IMR-90 (cell line): ENCODE results near the gene LAMA2. TPM values are rescaled to one million over a fixed set of nuclear protein-coding genes. Genes with fewer than 3 reads are reported as not detected.

Experiments used
- ATAC-seq: fragments of 200-7000 bp; cut with Tn5 transposase; 2 replicates; pipeline ENCODE4 v1.9.1; 2020; ENCODE audit warnings: low read depth, mild to moderate bottlenecking, moderate library complexity
- BruUV-seq: library from RNA; stranded (reverse); fragments of 400-500 nt; replicated peaks from 2 replicates; lab custom pipeline; 2021; lab: Mats Ljungman, UMichigan
- CTCF ChIA-PET: fragments of 300-600 bp; formaldehyde crosslinking; extraction: SDS; loops from one replicate; lab custom pipeline; 2021; ENCODE audit warnings: antibody characterized with exemption; lab: Yijun Ruan, JAX
- POLR2A ChIA-PET: fragments of 300-600 bp; sonication (Branson Sonifier 250); formaldehyde crosslinking; loops from one replicate; lab custom pipeline; 2022; ENCODE audit warnings: antibody characterized with exemption; ENCODE audit not compliant: unreplicated experiment; lab: Charles Lee
- DNase-seq: peaks from one replicate; pipeline ENCODE4 v3.0.0; 2013
- H2AFZ ChIP-seq: replicated peaks from 2 replicates; pipeline ENCODE3; 2013; ENCODE audit warnings: low read length, mild to moderate bottlenecking; ENCODE audit not compliant: poor library complexity
- H2AK5ac ChIP-seq: 2 replicates; pipeline ENCODE4 v1.6.1; 2013; ENCODE audit warnings: low read depth, low read length, inconsistent platforms
- H2AK9ac ChIP-seq: replicated peaks from 2 replicates; pipeline ENCODE3; 2013; ENCODE audit warnings: mild to moderate bottlenecking, low read depth, low read length, moderate library complexity; ENCODE audit not compliant: poor library complexity
- H2BK120ac ChIP-seq: 2 replicates; pipeline ENCODE4 v1.6.1; 2013; ENCODE audit warnings: low read depth, low read length, inconsistent platforms
- H2BK15ac ChIP-seq: 3 replicates; pipeline ENCODE4 v1.6.1; 2013; ENCODE audit warnings: low read depth, low read length, inconsistent platforms
- H2BK20ac ChIP-seq: 2 replicates; pipeline ENCODE4 v1.6.1; 2013; ENCODE audit warnings: low read depth, mild to moderate bottlenecking, inconsistent platforms, low read length, moderate library complexity
- H2BK5ac ChIP-seq: 2 replicates; pipeline ENCODE4 v1.6.1; 2013; ENCODE audit warnings: mild to moderate bottlenecking, low read depth, low read length, inconsistent platforms; ENCODE audit not compliant: poor library complexity, severe bottlenecking
- H3K14ac ChIP-seq: replicated peaks from 2 replicates; pipeline ENCODE4 v1.6.1; 2013; ENCODE audit warnings: low read depth, low read length, inconsistent platforms
- H3K18ac ChIP-seq: 2 replicates; pipeline ENCODE4 v1.6.1; 2013; ENCODE audit warnings: low read depth, low read length, control low read depth
- H3K23ac ChIP-seq: 2 replicates; pipeline ENCODE4 v1.6.1; 2013; ENCODE audit warnings: low read depth, low read length, inconsistent platforms
- H3K27ac ChIP-seq: 2 replicates; pipeline ENCODE4 v1.5.1; 2013; ENCODE audit warnings: mild to moderate bottlenecking, control low read depth, low read length; ENCODE audit not compliant: insufficient read depth
- H3K27me3 ChIP-seq: 2 replicates; pipeline ENCODE4 v1.6.1; 2013; ENCODE audit warnings: low read length; ENCODE audit not compliant: control insufficient read depth, insufficient read depth
- H3K36me3 ChIP-seq: 2 replicates; pipeline ENCODE4 v1.6.1; 2013; ENCODE audit warnings: low read length, mixed read lengths; ENCODE audit not compliant: control insufficient read depth, insufficient read depth
- H3K4ac ChIP-seq: 2 replicates; pipeline ENCODE4 v1.6.1; 2013; ENCODE audit warnings: low read depth, low read length, inconsistent platforms
- H3K4me1 ChIP-seq: 2 replicates; pipeline ENCODE4 v1.6.1; 2013; ENCODE audit warnings: low read length, mixed read lengths; ENCODE audit not compliant: control insufficient read depth, insufficient read depth
- H3K4me2 ChIP-seq: 2 replicates; pipeline ENCODE4 v1.6.1; 2013; ENCODE audit warnings: low read depth, mild to moderate bottlenecking, control low read depth, low read length, moderate library complexity
- H3K4me3 ChIP-seq: 2 replicates; pipeline ENCODE4 v1.5.1; 2013; ENCODE audit warnings: low read depth, mild to moderate bottlenecking, control low read depth, low read length, moderate library complexity; ENCODE audit not compliant: insufficient read depth
- H3K56ac ChIP-seq: 2 replicates; pipeline ENCODE4 v1.6.1; 2013; ENCODE audit warnings: low read length, inconsistent platforms; ENCODE audit not compliant: insufficient read depth; ENCODE audit errors: extremely low read depth
- H3K79me1 ChIP-seq, 2 experiments: 2 replicates each; pipeline ENCODE4 v1.6.1; 2013; ENCODE audit warnings: low read length in 2 of 2, inconsistent platforms in 1 of 2, low read depth in 1 of 2
- H3K9ac ChIP-seq: 2 replicates; pipeline ENCODE4 v1.6.1; 2013; ENCODE audit warnings: low read depth, low read length, control low read depth
- H3K9me1 ChIP-seq: 2 replicates; pipeline ENCODE4 v1.6.1; 2013; ENCODE audit warnings: low read length, inconsistent platforms; ENCODE audit not compliant: insufficient read depth
- H3K9me3 ChIP-seq: 2 replicates; pipeline ENCODE4 v1.6.1; 2013; ENCODE audit warnings: low read length; ENCODE audit not compliant: control insufficient read depth, insufficient read depth
- H4K20me1 ChIP-seq: 2 replicates; pipeline ENCODE4 v1.6.1; 2013; ENCODE audit warnings: low read length, inconsistent platforms; ENCODE audit not compliant: insufficient read depth
- H4K5ac ChIP-seq: 2 replicates; pipeline ENCODE4 v1.6.1; 2013; ENCODE audit warnings: mild to moderate bottlenecking, low read depth, low read length, control low read depth
- H4K8ac ChIP-seq, 2 experiments: 2 replicates each; pipeline ENCODE4 v1.6.1; 2013; ENCODE audit warnings: low read depth in 2 of 2, low read length in 2 of 2, control low read depth in 1 of 2, inconsistent platforms in 1 of 2
- H4K91ac ChIP-seq: 2 replicates; pipeline ENCODE4 v1.6.1; 2013; ENCODE audit warnings: low read depth, low read length, inconsistent platforms; ENCODE audit not compliant: insufficient read depth
- FOS ChIP-seq: fragments of 150-350 bp; IDR thresholded peaks from 2 replicates; pipeline ENCODE4 v1.6.1; 2016; ENCODE audit warnings: low read depth, low read length
- MAFK ChIP-seq: IDR thresholded peaks from 2 replicates; pipeline ENCODE4 v1.6.1; 2012; ENCODE audit warnings: low read depth, low read length, improper control_type of control experiment
- MAZ ChIP-seq: IDR thresholded peaks from 2 replicates; pipeline ENCODE4 v1.6.1; 2012; ENCODE audit warnings: low read depth, mild to moderate bottlenecking, low read length, improper control_type of control experiment, moderate library complexity, borderline replicate concordance
- WGBS, 2 experiments: methylation state at CpG; one replicate each; pipeline versions ENCODE4 v1.1.5 to v1.1.7; 2013; ENCODE audit warnings: missing lambda C conversion rate in 2 of 2; ENCODE audit not compliant: insufficient read length in 1 of 2; ENCODE audit errors: extremely low coverage in 2 of 2; 5-methylcytosine and 5-hydroxymethylcytosine counted together
- dilution Hi-C: fragments of 300-500 bp; cut with HindIII; formaldehyde crosslinking; loops from one replicate; pipeline ENCODE4 v1.14.3; 2018; ENCODE audit warnings: low sequenced_read_pairs; ENCODE audit not compliant: unreplicated experiment
- in situ Hi-C: fragments of 300-500 bp; cut with MboI; formaldehyde crosslinking; loops from 3 replicates; pipeline ENCODE4 v1.14.3; 2019; ENCODE audit warnings: low sequenced_read_pairs, inconsistent platforms, mixed read lengths
- intact Hi-C: fragments of 100-400 bp; cut with micrococcal nuclease; formaldehyde crosslinking; loops from 2 replicates; pipeline ENCODE4 v1.10.0; 2022
- polyA plus RNA-seq, 3 experiments: library from polyadenylated mRNA; depleted of rRNA; stranded (reverse); fragments of >200 nt; gene quantifications; 2 replicates each; pipeline ENCODE4 v1.2.3, GENCODE V29; 2012; ENCODE audit warnings: low replicate concordance in 1 of 3
- total RNA-seq: library from RNA; depleted of rRNA; stranded (reverse); fragments of >200 nt; gene quantifications from 2 replicates; pipeline ENCODE4 v1.2.3, GENCODE V29; 2012

The LAMA2 gene
- total and polyA plus RNA-seq, 2 of the 4 experiments (the other 2 are of a cell fraction), result 9.9 to 13.3 TPM

GRCh38 chr6:129047834-129048233 lies 164.9 kb downstream of the LAMA2 start:
- H3K9ac ChIP-seq, result no peak overlapping the region
- no peak overlapping the region for H3K27ac ChIP-seq
- TF ChIP-seq MAZ (no peak), FOS (no peak), MAFK (no peak)
- POLR2A ChIA-PET, result no interaction called here
- H3K4me3 ChIP-seq, result no peak overlapping the region
- H2BK15ac ChIP-seq, result no peak overlapping the region; the same call in 2 of the 3 replicates
- no peak overlapping the region for H4K5ac ChIP-seq
- H2BK5ac ChIP-seq, result no peak overlapping the region
- H2AK9ac ChIP-seq, result no peak overlapping the region
- no peaks in the 10 kb centered on the region for H3K36me3 ChIP-seq
- H4K8ac ChIP-seq, result no peak overlapping the region
- no peak for ATAC-seq
- no peak overlapping the region for H3K4me2 ChIP-seq
- H3K4me1 ChIP-seq, result no peaks in the 10 kb centered on the region
- no peak overlapping the region for H2AK5ac ChIP-seq
- no peak overlapping the region for H3K23ac ChIP-seq
- dilution Hi-C loops, result no loop called here
- CTCF ChIA-PET, result no interaction called here
- H3K9me3 ChIP-seq, result peaks cover 3% of the 10 kb centered on the region; the same call in 1 of the 2 replicates
- DNase-seq, result no peak
- H4K20me1 ChIP-seq, result no peaks in the 10 kb centered on the region
- no peak overlapping the region for H3K4ac ChIP-seq
- no peaks in the 10 kb centered on the region for H3K9me1 ChIP-seq
- no TSS peak for BruUV-seq
- H3K14ac ChIP-seq, result no peak overlapping the region
- H2AFZ ChIP-seq, result no peak overlapping the region
- no peaks in the 10 kb centered on the region for H3K27me3 ChIP-seq
- H3K79me1 ChIP-seq, result no peaks in the 10 kb centered on the region
- H3K18ac ChIP-seq, result no peak overlapping the region
- no peak overlapping the region for H2BK20ac ChIP-seq
- H2BK120ac ChIP-seq, result no peak overlapping the region
- no peak overlapping the region for H3K56ac ChIP-seq
- intact Hi-C loops, result no loop called here
- no CpG with 5 or more reads among the region's 3 CpGs for WGBS, 2 experiments
- no peak overlapping the region for H4K91ac ChIP-seq
- in situ Hi-C loops, result no loop called here
